H1 (cell line): Measurements from ENCODE around the gene BCKDHA. TPM values are rescaled to one million over a fixed set of nuclear protein-coding genes. Genes with fewer than 3 reads are reported as not detected.

Source experiments
- CTCF ChIA-PET: fragments of 300-600 bp; sonication (Branson Sonifier 250); formaldehyde crosslinking; loops from one replicate; lab custom pipeline; 2021; ENCODE audit not compliant: partially characterized antibody; lab: Charles Lee
- POLR2A ChIA-PET: fragments of 300-600 bp; sonication (Branson Sonifier 250); formaldehyde crosslinking; loops from one replicate; lab custom pipeline; 2021; ENCODE audit warnings: inconsistent platforms; ENCODE audit not compliant: partially characterized antibody; lab: Charles Lee
- DNase-seq, 2 experiments: peaks; one replicate each; pipeline versions ENCODE4 v3.0.0 to v3.0.0-alpha.2; 2010 to 2022; ENCODE audit warnings: low spot score in 2 of 2, low read depth in 1 of 2, mixed read lengths in 1 of 2
- FAIRE-seq: peaks from 2 replicates; lab custom pipeline; 2011; peaks lifted over from hg19 to GRCh38; lab: Jason Lieb, UNC
- H2AFZ ChIP-seq: 2 replicates; pipeline ENCODE4 v1.8.1; 2012; ENCODE audit warnings: low read length, inconsistent platforms
- H2AK5ac ChIP-seq: 2 replicates; pipeline ENCODE4 v1.6.1; 2013; ENCODE audit warnings: low read depth, low read length
- H2BK120ac ChIP-seq: replicated peaks from 2 replicates; pipeline ENCODE3; 2013; ENCODE audit warnings: low read depth, low read length, inconsistent platforms
- H2BK12ac ChIP-seq: 2 replicates; pipeline ENCODE4 v1.6.1; 2013; ENCODE audit warnings: low read depth, low read length
- H2BK15ac ChIP-seq: 2 replicates; pipeline ENCODE4 v1.6.1; 2013; ENCODE audit warnings: low read length
- H2BK20ac ChIP-seq: 2 replicates; pipeline ENCODE4 v1.6.1; 2013; ENCODE audit warnings: low read length
- H2BK5ac ChIP-seq: 2 replicates; pipeline ENCODE4 v1.6.1; 2013; ENCODE audit warnings: low read depth, low read length
- H3K14ac ChIP-seq: 2 replicates; pipeline ENCODE4 v1.6.1; 2013; ENCODE audit warnings: inconsistent platforms; ENCODE audit not compliant: insufficient read length
- H3K18ac ChIP-seq: 2 replicates; pipeline ENCODE4 v1.6.1; 2013; ENCODE audit warnings: low read length; ENCODE audit errors: extremely low read depth
- H3K23ac ChIP-seq: 2 replicates; pipeline ENCODE4 v1.6.1; 2013; ENCODE audit warnings: inconsistent platforms; ENCODE audit not compliant: insufficient read length
- H3K23me2 ChIP-seq: 2 replicates; pipeline ENCODE4 v1.6.1; 2013; ENCODE audit warnings: low read depth, low read length
- H3K27ac ChIP-seq: 2 replicates; pipeline ENCODE4 v1.6.1; 2011; ENCODE audit warnings: low read depth, low read length, inconsistent platforms
- H3K27me3 ChIP-seq, 4 experiments: replicated peaks in 1 of 4; 1 replicate in 1 of 4; 2 replicates in 3 of 4; pipeline versions ENCODE4 v1.6.1 to v1.8.1; 2011 to 2013; ENCODE audit warnings: low read length in 3 of 4, mild to moderate bottlenecking in 3 of 4, inconsistent platforms in 2 of 4, mixed read lengths in 2 of 4, moderate library complexity in 1 of 4; ENCODE audit not compliant: control insufficient read depth in 3 of 4, insufficient read depth in 3 of 4; ENCODE audit errors: extremely low read depth in 1 of 4
- H3K36me3 ChIP-seq, 4 experiments: 2 replicates each; pipeline versions ENCODE4 v1.6.1 to v1.8.1; 2011 to 2013; ENCODE audit warnings: mild to moderate bottlenecking in 4 of 4, low read length in 3 of 4, moderate library complexity in 2 of 4, control low read depth in 1 of 4, inconsistent platforms in 1 of 4; ENCODE audit not compliant: insufficient read depth in 4 of 4, control insufficient read depth in 2 of 4
- H3K4ac ChIP-seq: replicated peaks from 2 replicates; pipeline ENCODE3; 2013; ENCODE audit warnings: low read length, low read depth, mixed read lengths, inconsistent platforms; ENCODE audit not compliant: insufficient read length
- H3K4me1 ChIP-seq, 4 experiments: replicated peaks in 1 of 4; 1 replicate in 1 of 4; 2 replicates in 3 of 4; pipeline versions ENCODE4 v1.6.1 to v1.8.1; 2011 to 2013; ENCODE audit warnings: low read length in 3 of 4, inconsistent platforms in 2 of 4, mixed read lengths in 1 of 4; ENCODE audit not compliant: insufficient read depth in 4 of 4, control insufficient read depth in 3 of 4
- H3K4me2 ChIP-seq, 2 experiments: 2 replicates each; pipeline versions ENCODE4 v1.6.1 to v1.8.1; 2011 to 2013; ENCODE audit warnings: low read depth in 2 of 2, low read length in 2 of 2, control low read depth in 1 of 2, inconsistent platforms in 1 of 2, mild to moderate bottlenecking in 1 of 2; ENCODE audit not compliant: insufficient read depth in 1 of 2
- H3K4me3 ChIP-seq, 4 experiments: fragments of 200-600, 300-600 bp in 1 of 4; sonication (generic), shearing (Covaris generic), sonication (Bioruptor Twin) in 1 of 4; 2 replicates each; pipeline versions ENCODE4 v1.5.1 to v1.8.1; 2011 to 2016; ENCODE audit warnings: low read length in 4 of 4, low read depth in 3 of 4, control low read depth in 2 of 4, inconsistent platforms in 2 of 4, mild to moderate bottlenecking in 2 of 4, mixed read lengths in 1 of 4, moderate library complexity in 1 of 4; ENCODE audit not compliant: insufficient read depth in 2 of 4; ENCODE audit errors: extremely low read depth in 1 of 4
- H3K56ac ChIP-seq: replicated peaks from 2 replicates; pipeline ENCODE3; 2013; ENCODE audit warnings: low read depth, mild to moderate bottlenecking, mixed read lengths, low read length, inconsistent platforms; ENCODE audit not compliant: insufficient read length
- H3K79me1 ChIP-seq: 2 replicates; pipeline ENCODE4 v1.6.1; 2013; ENCODE audit warnings: low read depth, low read length, control low read depth
- H3K79me2 ChIP-seq, 2 experiments: 2 replicates each; pipeline versions ENCODE4 v1.6.1 to v1.8.1; 2012 to 2013; ENCODE audit warnings: low read length in 2 of 2, mild to moderate bottlenecking in 2 of 2, inconsistent platforms in 1 of 2; ENCODE audit not compliant: insufficient read depth in 2 of 2, control insufficient read depth in 1 of 2
- H3K9ac ChIP-seq, 4 experiments: replicated peaks in 1 of 4; 1 replicate in 1 of 4; 2 replicates in 3 of 4; pipeline versions ENCODE4 v1.6.1 to v1.8.1; 2011 to 2013; ENCODE audit warnings: low read depth in 3 of 4, low read length in 3 of 4, control low read depth in 2 of 4, mild to moderate bottlenecking in 2 of 4, moderate library complexity in 2 of 4, inconsistent platforms in 1 of 4; ENCODE audit errors: extremely low read depth in 1 of 4
- H3K9me3 ChIP-seq, 2 experiments: 2 replicates each; pipeline versions ENCODE4 v1.6.1 to v1.8.1; 2012 to 2013; ENCODE audit warnings: mild to moderate bottlenecking in 2 of 2, moderate library complexity in 2 of 2, control low read depth in 1 of 2, inconsistent platforms in 1 of 2, low read depth in 1 of 2, low read length in 1 of 2, mixed read lengths in 1 of 2; ENCODE audit not compliant: insufficient read depth in 2 of 2
- H4K20me1 ChIP-seq, 2 experiments: replicated peaks in 1 of 2; 2 replicates each; pipeline versions ENCODE3 to v1.8.1; 2011 to 2013; ENCODE audit warnings: inconsistent platforms in 2 of 2, low read length in 2 of 2, mild to moderate bottlenecking in 1 of 2; ENCODE audit not compliant: insufficient read depth in 2 of 2, control insufficient read depth in 1 of 2
- H4K5ac ChIP-seq: 2 replicates; pipeline ENCODE4 v1.6.1; 2013; ENCODE audit warnings: low read length, low read depth, mixed read lengths, inconsistent platforms; ENCODE audit not compliant: insufficient read length
- H4K8ac ChIP-seq: 2 replicates; pipeline ENCODE4 v1.8.0; 2013; ENCODE audit warnings: mild to moderate bottlenecking, moderate library complexity, low read length, inconsistent platforms; ENCODE audit not compliant: insufficient read depth; ENCODE audit errors: extremely low read depth
- H4K91ac ChIP-seq: replicated peaks from 2 replicates; pipeline ENCODE3; 2013; ENCODE audit warnings: low read length, mixed read lengths, inconsistent platforms; ENCODE audit not compliant: insufficient read length
- BCL11A ChIP-seq, 2 experiments: IDR thresholded peaks; one replicate each; pipeline ENCODE4 v1.6.1; 2011; ENCODE audit warnings: low read depth in 2 of 2, low read length in 2 of 2, mild to moderate bottlenecking in 2 of 2
- CHD1 ChIP-seq: IDR thresholded peaks from 2 replicates; pipeline ENCODE4 v1.6.1; 2012; ENCODE audit warnings: low read depth, low read length, improper control_type of control experiment
- CTBP2 ChIP-seq: IDR thresholded peaks from 2 replicates; pipeline ENCODE4 v1.7.0; 2011; ENCODE audit warnings: borderline replicate concordance, mild to moderate bottlenecking, moderate library complexity, mixed read lengths, low read length; ENCODE audit not compliant: insufficient read depth, insufficient read length
- EZH2 ChIP-seq: fragments of 200-600 bp; sonication (generic); IDR thresholded peaks from 2 replicates; pipeline ENCODE4 v1.7.1; 2012; ENCODE audit warnings: low read depth, mild to moderate bottlenecking, moderate library complexity, low read length, inconsistent platforms; ENCODE audit not compliant: severe bottlenecking
- GABPA ChIP-seq: IDR thresholded peaks from 2 replicates; pipeline ENCODE4 v1.6.1; 2011; ENCODE audit warnings: mild to moderate bottlenecking, low read length, moderate library complexity, borderline replicate concordance; ENCODE audit not compliant: insufficient read depth
- KDM4A ChIP-seq: IDR thresholded peaks from one replicate; pipeline ENCODE4 v1.7.1; 2012; ENCODE audit warnings: low read depth, mild to moderate bottlenecking, moderate library complexity, low read length, inconsistent platforms; ENCODE audit not compliant: severe bottlenecking
- KDM5A ChIP-seq: fragments of 200-600 bp; IDR thresholded peaks from 2 replicates; pipeline ENCODE4 v1.7.1; 2012; ENCODE audit warnings: mild to moderate bottlenecking, low read length, inconsistent platforms, mixed read lengths
- MAFK ChIP-seq: IDR thresholded peaks from 2 replicates; pipeline ENCODE4 v1.6.1; 2012; ENCODE audit warnings: low read depth, mild to moderate bottlenecking, improper control_type of control experiment, low read length
- RFX5 ChIP-seq: IDR thresholded peaks from 2 replicates; pipeline ENCODE4 v1.6.1; 2011; ENCODE audit warnings: low read depth, low read length, improper control_type of control experiment, borderline replicate concordance
- TBP ChIP-seq: IDR thresholded peaks from 2 replicates; pipeline ENCODE4 v1.6.1; 2011; ENCODE audit warnings: low read depth, low read length, improper control_type of control experiment
- TEAD4 ChIP-seq: IDR thresholded peaks from 2 replicates; pipeline ENCODE4 v1.6.1; 2012; ENCODE audit warnings: low read depth, low read length, inconsistent platforms, mixed read lengths
- ZNF274 ChIP-seq: IDR thresholded peaks from 2 replicates; pipeline ENCODE4 v1.7.0; 2012; ENCODE audit warnings: low read length, borderline replicate concordance; ENCODE audit errors: extremely low read depth
- polyA plus RNA-seq, 7 experiments: library from polyadenylated mRNA; depleted of rRNA in 3 of 7; stranded (reverse) in 5 of 7; unstranded in 2 of 7; fragments of >200 nt in 5 of 7; fragments of 200-250 nt in 2 of 7; gene quantifications; 1 replicate in 5 of 7; 2 replicates in 1 of 7; 4 replicates in 1 of 7; pipeline versions ENCODE4 v1.2.1 to v1.2.3, GENCODE V29; 2011 to 2013; ENCODE audit warnings: missing spikeins in 2 of 7, mixed read lengths in 2 of 7
- total RNA-seq: library from RNA; stranded (reverse); fragmentation: NEBNext Ultra II Directional; extraction: Animal tissue kit (Norgen Biotek cat#: 25700); gene quantifications from 2 replicates; pipeline ENCODE4 v1.2.1, GENCODE V29; 2021
- TF ChIP-seq, protein P1 (sequence below), 3 experiments: IDR thresholded peaks; 1 replicate in 2 of 3; 2 replicates in 1 of 3; pipeline versions ENCODE4 v1.5.1 to v1.6.1; 2011; ENCODE audit warnings: low read length in 3 of 3, mild to moderate bottlenecking in 3 of 3, inconsistent platforms in 2 of 3, low read depth in 1 of 3, moderate library complexity in 1 of 3; ENCODE audit not compliant: insufficient read depth in 1 of 3; ENCODE audit errors: control extremely low read depth in 1 of 3

The BCKDHA gene
- total and polyA plus RNA-seq, 2 of the 8 experiments (the other 6 are each of a cell fraction or from before 2014, with no cell fraction given), result 14.2 to 69.6 TPM

DNA sequence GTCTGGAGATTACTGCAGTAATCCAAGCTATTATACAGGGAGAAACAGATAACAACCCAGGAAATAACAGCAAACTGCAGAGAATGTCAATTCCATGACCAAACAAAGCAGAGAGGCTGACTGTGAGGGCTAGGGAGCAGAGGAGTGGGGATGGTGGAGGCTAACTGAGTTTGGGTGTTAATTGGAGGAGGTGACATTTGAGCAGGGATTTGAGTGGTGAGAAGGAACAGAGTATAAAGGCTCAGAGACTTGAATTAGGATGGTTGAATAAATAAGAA, 39.0 kb downstream of the BCKDHA start:
- Histone ChIP-seq H4K5ac (no peak overlapping the region), H2AK5ac (no peak overlapping the region), H3K4ac (no peak overlapping the region), H3K27ac (no peak overlapping the region), H4K20me1 (peaks cover 0 to 12% of the 10 kb centered on the region in 2 experiments), H3K14ac (no peak overlapping the region), H3K9me3 (no peaks in the 10 kb centered on the region), H3K36me3 (peaks cover 9 to 24% (median 19%) of the 10 kb centered on the region in 4 experiments; a peak in 7 of 8 replicates), H3K56ac (no peak overlapping the region), H2AFZ (no peak overlapping the region), H3K27me3 (no peaks in the 10 kb centered on the region), H3K4me1 (no peaks in the 10 kb centered on the region), H3K23ac (no peak overlapping the region), H3K4me3 (no peak overlapping the region), H4K8ac (no peak overlapping the region), H2BK5ac (no peak overlapping the region), H3K4me2 (no peak overlapping the region), H3K9ac (no peak overlapping the region), H2BK120ac (no peak overlapping the region), H3K23me2 (peaks cover 6% of the 10 kb centered on the region; the same call in 1 of the 2 replicates), H2BK20ac (no peak overlapping the region), H4K91ac (no peak overlapping the region), H3K79me1 (0 out of 2 replicates have a peak, but pooled peaks cover 4% of the 10 kb centered on the region), H2BK15ac (no peak overlapping the region), H2BK12ac (no peak overlapping the region), H3K79me2 (peaks cover 0 to 8% of the 10 kb centered on the region in 2 experiments; a peak in 1 of 4 replicates), H3K18ac (no peak overlapping the region)
- FAIRE-seq (no peak), DNase-seq (no peak)
- POLR2A ChIA-PET, result interaction anchor here (1.2 to 6.4 kb wide), 4 partner anchors 9 to 80 kb away, joined by 3 to 87 read pairs (median 6); partner anchors contain the start of gene B3GNT8
- CTCF ChIA-PET, result interaction anchor here (1.0 to 20.4 kb wide), 3 partner anchors 13 to 128 kb away, joined by 3 to 364 read pairs (median 17); no protein-coding TSS in a partner anchor
- TF ChIP-seq KDM5A, result no peak
- TF ChIP-seq GABPA, result no peak
- TF ChIP-seq RFX5, result no peak
- TF ChIP-seq MAFK, result no peak
- TF ChIP-seq EZH2, result no peak
- no peak for TF ChIP-seq TEAD4
- no peak for TF ChIP-seq BCL11A (IDR thresholded peaks at IDR 0.05; ENCODE audit: low read depth in 2 of 2, low read length in 2 of 2)
- TF ChIP-seq, protein P1, sequence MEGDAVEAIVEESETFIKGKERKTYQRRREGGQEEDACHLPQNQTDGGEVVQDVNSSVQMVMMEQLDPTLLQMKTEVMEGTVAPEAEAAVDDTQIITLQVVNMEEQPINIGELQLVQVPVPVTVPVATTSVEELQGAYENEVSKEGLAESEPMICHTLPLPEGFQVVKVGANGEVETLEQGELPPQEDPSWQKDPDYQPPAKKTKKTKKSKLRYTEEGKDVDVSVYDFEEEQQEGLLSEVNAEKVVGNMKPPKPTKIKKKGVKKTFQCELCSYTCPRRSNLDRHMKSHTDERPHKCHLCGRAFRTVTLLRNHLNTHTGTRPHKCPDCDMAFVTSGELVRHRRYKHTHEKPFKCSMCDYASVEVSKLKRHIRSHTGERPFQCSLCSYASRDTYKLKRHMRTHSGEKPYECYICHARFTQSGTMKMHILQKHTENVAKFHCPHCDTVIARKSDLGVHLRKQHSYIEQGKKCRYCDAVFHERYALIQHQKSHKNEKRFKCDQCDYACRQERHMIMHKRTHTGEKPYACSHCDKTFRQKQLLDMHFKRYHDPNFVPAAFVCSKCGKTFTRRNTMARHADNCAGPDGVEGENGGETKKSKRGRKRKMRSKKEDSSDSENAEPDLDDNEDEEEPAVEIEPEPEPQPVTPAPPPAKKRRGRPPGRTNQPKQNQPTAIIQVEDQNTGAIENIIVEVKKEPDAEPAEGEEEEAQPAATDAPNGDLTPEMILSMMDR (IDR thresholded peaks at IDR 0.05; ENCODE audit: control extremely low read depth in 1 of 3, insufficient read depth in 1 of 3, low read depth in 1 of 3, low read length in 3 of 3), result no peak
- TF ChIP-seq TBP, result no peak
- no peak for TF ChIP-seq KDM4A
- TF ChIP-seq ZNF274, result no peak
- no peak for TF ChIP-seq CHD1
- TF ChIP-seq CTBP2, result no peak
